Measurements from ENCODE around the gene SGIP1.

Gene SGIP1

DNA sequence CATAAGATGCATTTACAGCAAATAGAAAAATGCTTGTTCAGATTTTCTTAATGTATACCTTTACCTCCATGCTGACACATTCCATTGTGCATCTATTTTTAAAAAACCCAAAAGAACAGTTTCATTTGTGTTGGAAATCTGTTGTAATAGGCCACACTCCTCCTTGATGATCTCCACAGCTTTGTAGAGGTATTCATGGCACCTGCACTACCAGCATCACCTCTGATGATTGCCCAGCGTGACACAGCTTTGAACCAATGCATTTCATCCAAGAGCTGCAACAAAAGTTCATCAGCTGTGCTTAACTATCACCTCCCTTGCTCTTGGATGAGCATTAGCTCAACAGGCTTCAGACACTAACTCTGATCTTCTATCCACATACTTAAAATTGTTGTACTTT, 226.6 kb downstream of the SGIP1 start:
- TF ChIP-seq, protein P1, sequence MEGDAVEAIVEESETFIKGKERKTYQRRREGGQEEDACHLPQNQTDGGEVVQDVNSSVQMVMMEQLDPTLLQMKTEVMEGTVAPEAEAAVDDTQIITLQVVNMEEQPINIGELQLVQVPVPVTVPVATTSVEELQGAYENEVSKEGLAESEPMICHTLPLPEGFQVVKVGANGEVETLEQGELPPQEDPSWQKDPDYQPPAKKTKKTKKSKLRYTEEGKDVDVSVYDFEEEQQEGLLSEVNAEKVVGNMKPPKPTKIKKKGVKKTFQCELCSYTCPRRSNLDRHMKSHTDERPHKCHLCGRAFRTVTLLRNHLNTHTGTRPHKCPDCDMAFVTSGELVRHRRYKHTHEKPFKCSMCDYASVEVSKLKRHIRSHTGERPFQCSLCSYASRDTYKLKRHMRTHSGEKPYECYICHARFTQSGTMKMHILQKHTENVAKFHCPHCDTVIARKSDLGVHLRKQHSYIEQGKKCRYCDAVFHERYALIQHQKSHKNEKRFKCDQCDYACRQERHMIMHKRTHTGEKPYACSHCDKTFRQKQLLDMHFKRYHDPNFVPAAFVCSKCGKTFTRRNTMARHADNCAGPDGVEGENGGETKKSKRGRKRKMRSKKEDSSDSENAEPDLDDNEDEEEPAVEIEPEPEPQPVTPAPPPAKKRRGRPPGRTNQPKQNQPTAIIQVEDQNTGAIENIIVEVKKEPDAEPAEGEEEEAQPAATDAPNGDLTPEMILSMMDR (IDR thresholded peaks at IDR 0.05; ENCODE audit: insufficient read depth, low read depth, low read length, missing control alignments) = no peak
- H3K4me3 ChIP-seq (ENCODE audit: low read length) = no peak overlapping the region
- DNase-seq (ENCODE audit: low read depth) = no peak

DNA sequence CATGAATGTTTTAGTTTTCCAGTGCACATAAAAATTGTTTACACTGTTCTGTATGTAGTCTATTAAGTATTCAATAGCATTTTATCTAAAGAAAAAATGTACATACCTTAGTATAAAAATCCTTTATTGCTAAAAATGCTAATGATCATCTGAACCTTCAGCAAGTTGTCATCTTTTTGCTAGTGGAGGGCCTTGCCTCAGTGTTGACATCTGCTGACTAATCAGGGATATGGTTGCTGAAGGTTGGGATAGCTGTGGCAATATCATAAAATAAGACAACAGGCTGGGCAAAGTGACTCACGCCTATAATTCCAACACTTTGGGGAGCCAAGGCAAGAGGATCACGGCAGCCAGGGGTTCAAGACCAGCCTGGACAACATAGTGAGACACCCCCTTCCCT, 227.3 kb downstream of the SGIP1 start:
- DNase-seq (ENCODE audit: low read depth) = peak; percentile 63
- TF ChIP-seq, protein P1 (IDR thresholded peaks at IDR 0.05; ENCODE audit: insufficient read depth, low read depth, low read length, missing control alignments) = peak; percentile 28
- no peak overlapping the region for H3K4me3 ChIP-seq (ENCODE audit: low read length)

DNA sequence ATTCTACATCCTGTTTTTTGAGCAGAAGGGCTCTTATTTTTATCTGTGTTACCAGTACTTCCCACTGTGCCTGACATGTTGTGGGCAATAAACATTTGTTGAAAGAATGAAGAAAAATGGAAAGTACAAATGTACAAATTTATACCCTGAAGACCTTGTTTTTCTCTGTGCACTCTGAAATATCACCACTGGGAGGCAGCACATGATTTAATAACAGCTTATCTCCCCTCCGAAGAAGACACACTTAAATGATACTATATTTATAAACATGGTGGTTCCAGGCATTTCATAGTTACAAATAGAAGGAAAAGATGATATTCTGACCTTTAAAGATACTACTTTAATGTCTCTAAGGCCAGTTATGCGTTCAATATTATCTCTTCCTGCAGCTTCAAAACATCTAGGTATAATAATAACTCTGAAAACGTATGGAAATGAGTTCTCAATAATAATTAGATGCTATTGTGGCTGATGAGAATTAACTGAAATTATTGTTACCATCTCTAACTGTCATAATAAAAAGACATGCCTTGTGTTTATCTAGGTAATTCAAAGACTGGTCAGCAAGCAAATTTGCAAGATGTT, 231.1 kb downstream of the SGIP1 start:
- no peak overlapping the region for H3K4me3 ChIP-seq (ENCODE audit: low read length)
- TF ChIP-seq, protein P1 (IDR thresholded peaks at IDR 0.05; ENCODE audit: insufficient read depth, low read depth, low read length, missing control alignments) = peak; percentile 74
- DNase-seq (ENCODE audit: low read depth) = peak; percentile 65

DNA sequence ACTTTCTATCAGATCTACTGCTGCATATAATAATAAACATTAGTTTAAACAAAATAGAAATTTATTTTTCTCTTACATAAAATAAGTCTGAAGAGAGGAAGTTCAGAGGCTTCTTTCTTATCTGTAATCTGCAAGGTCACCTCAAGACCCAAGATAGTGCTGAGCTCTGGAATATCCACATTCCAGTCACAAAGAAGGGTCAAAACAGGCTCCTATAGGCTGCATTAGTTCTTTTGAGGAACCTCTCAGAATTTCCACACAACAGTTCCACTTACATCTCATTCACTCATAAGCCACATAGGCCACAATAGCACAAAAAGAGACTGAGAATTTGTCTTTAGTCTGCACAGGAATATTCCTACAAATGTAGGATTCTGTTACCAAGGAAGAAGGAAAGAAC, 233.7 kb downstream of the SGIP1 start:
- DNase-seq (ENCODE audit: low read depth) = no peak
- TF ChIP-seq, protein P1 (IDR thresholded peaks at IDR 0.05; ENCODE audit: insufficient read depth, low read depth, low read length, missing control alignments) = no peak
- H3K4me3 ChIP-seq (ENCODE audit: low read length) = no peak overlapping the region

DNA sequence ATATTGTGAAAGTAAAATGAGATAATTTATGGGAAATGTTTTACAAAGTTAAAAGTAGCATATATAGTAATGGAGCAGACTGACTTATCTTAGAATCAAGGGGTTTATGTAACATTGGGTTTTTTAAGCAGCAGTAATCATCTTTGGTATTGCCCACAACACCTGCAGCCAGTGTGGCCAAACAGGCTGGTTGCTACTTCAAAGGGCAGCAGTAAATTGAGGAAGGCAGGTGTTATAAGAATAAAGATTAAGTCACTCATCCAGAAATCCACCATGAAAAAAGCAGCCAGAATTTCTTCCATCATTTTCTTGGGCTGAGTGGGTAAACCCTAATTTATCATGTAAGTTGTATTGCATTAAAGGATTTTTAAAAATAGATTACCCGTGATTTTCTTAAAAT, 235.0 kb downstream of the SGIP1 start:
- H3K4me3 ChIP-seq (ENCODE audit: low read length) = no peak overlapping the region
- no peak for DNase-seq (ENCODE audit: low read depth)
- TF ChIP-seq, protein P1 (IDR thresholded peaks at IDR 0.05; ENCODE audit: insufficient read depth, low read depth, low read length, missing control alignments) = no peak

DNA sequence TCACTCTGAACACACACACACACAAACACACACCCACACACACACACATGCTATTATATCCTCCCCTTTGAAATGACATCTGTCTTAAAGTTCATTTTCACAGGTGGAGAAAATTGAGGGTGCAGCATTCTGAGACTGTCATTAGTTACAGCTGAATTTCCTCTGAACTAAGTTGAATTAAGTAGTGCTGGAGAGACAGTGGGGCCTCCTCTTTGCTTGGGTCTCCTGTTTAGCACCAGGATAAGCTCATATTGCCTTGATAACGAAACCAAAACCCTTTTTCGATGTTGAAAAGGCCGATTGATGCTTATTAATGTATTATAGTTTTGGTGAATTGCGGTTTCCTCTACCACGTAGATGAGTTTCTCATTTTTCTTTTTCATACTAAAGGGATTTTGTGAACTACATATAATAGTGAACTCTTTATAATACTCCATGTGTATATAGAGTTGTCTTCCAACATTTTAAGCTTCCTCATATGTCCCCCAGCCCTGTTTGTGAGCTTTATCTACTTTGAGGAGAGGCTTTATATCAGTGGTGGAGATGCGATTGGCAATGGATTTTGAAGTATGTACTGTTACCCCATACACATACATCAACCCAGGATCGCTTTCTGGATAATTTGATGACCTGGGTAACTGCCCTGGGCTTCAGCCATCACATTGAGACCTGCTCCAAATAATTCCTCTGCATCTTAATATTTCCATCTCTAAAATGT, 235.7 kb downstream of the SGIP1 start:
- DNase-seq (ENCODE audit: low read depth) = no peak
- TF ChIP-seq, protein P1 (IDR thresholded peaks at IDR 0.05; ENCODE audit: insufficient read depth, low read depth, low read length, missing control alignments) = no peak
- H3K4me3 ChIP-seq (ENCODE audit: low read length) = no peak overlapping the region

DNA sequence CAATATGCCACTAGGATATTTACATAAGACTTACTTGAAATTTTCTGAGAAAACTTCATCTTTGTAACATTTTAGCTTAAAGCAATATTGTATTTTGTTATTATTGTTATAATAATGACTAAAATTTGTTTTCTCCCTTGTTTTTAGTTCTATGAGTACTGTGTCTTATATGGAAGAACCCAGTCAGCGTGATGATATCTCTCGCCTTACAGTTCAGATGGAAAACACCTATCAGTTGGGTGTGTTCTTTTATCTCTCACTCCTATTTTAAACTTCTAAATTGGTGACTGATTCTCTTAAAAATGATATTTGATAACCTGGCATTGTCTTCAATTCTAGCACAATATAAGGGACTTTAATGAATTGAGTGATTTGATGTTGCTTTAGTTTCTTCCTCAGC, 236.3 kb downstream of the SGIP1 start:
- no peak for DNase-seq (ENCODE audit: low read depth)
- TF ChIP-seq, protein P1 (IDR thresholded peaks at IDR 0.05; ENCODE audit: insufficient read depth, low read depth, low read length, missing control alignments) = no peak
- no peak overlapping the region for H3K4me3 ChIP-seq (ENCODE audit: low read length)
